HG02623 (cell line): ENCODE measurements around the gene PPFIA1.

ENCODE experiments used
- ATAC-seq: cut with Tn5 transposase; IDR thresholded peaks from one replicate; pipeline ENCODE4 v1.9.1; 2021; ENCODE audit warnings: moderate library complexity; ENCODE audit not compliant: unreplicated experiment

Gene PPFIA1

GRCh38 chr11:70270104-70270876 lies at the start of gene PPFIA1:
TSS of gene PPFIA1 (plus strand) at chr11:70270690. CDS start at chr11:70272173, 1,483 bp downstream.
- peak; percentile 93 for ATAC-seq

- ATAC-seq = no peak
Measured at GRCh38 chr11:70220920-70221319, 49.6 kb upstream of the PPFIA1 start.

GRCh38 chr11:70225681-70226177 lies 44.8 kb upstream of the PPFIA1 start:
- no peak for ATAC-seq

- no peak for ATAC-seq
Measured at GRCh38 chr11:70226183-70226582, 44.3 kb upstream of the PPFIA1 start.

GRCh38 chr11:70226967-70227366 lies 43.5 kb upstream of the PPFIA1 start:
- no peak for ATAC-seq

- no peak for ATAC-seq
Measured at GRCh38 chr11:70229737-70230136, 40.8 kb upstream of the PPFIA1 start.

GRCh38 chr11:70230151-70230839 lies 40.2 kb upstream of the PPFIA1 start:
- ATAC-seq = no peak

GRCh38 chr11:70230840-70231710 lies 39.4 kb upstream of the PPFIA1 start:
- no peak for ATAC-seq

- ATAC-seq = no peak
Measured at GRCh38 chr11:70233034-70233433, 37.5 kb upstream of the PPFIA1 start.

- no peak for ATAC-seq
Measured at GRCh38 chr11:70233511-70233934, 37.0 kb upstream of the PPFIA1 start.

GRCh38 chr11:70233962-70234361 lies 36.5 kb upstream of the PPFIA1 start:
- no peak for ATAC-seq

- ATAC-seq = no peak
Measured at GRCh38 chr11:70240337-70240736, 30.2 kb upstream of the PPFIA1 start.

GRCh38 chr11:70241709-70242108 lies 28.8 kb upstream of the PPFIA1 start:
- ATAC-seq = no peak

- no peak for ATAC-seq
Measured at GRCh38 chr11:70242885-70243284, 27.6 kb upstream of the PPFIA1 start.

- ATAC-seq = no peak
Measured at GRCh38 chr11:70243912-70244652, 26.4 kb upstream of the PPFIA1 start.

GRCh38 chr11:70244698-70245097 lies 25.8 kb upstream of the PPFIA1 start:
- no peak for ATAC-seq

- ATAC-seq = no peak
Measured at GRCh38 chr11:70246196-70246595, 24.3 kb upstream of the PPFIA1 start.

GRCh38 chr11:70247042-70247709 lies 23.3 kb upstream of the PPFIA1 start:
- ATAC-seq = no peak

GRCh38 chr11:70247710-70248072 lies 22.8 kb upstream of the PPFIA1 start:
- no peak for ATAC-seq
